K562 (cell line): ENCODE results near the gene TF. TPM values are rescaled to one million over a fixed set of nuclear protein-coding genes. Genes with fewer than 3 reads are reported as not detected.

ENCODE experiments used
- ATAC-seq: fragments of 200-7000 bp; cut with Tn5 transposase; 3 replicates; pipeline ENCODE4 v1.9.1; 2020; ENCODE audit warnings: moderate library complexity
- BruUV-seq: library from RNA; stranded (reverse); fragments of 400-500 nt; replicated peaks from 2 replicates; lab custom pipeline; 2021; lab: Mats Ljungman, UMichigan
- CTCF ChIA-PET: fragments of 300-600 bp; formaldehyde crosslinking; extraction: SDS; loops from one replicate; lab custom pipeline; 2021; ENCODE audit warnings: low intra/inter-chr PET ratio; lab: Yijun Ruan, JAX
- POLR2A ChIA-PET: fragments of 300-600, 350-650 bp; sonication (Branson Sonifier 250); formaldehyde crosslinking; extraction: SDS; loops from one replicate; lab custom pipeline; 2021; ENCODE audit warnings: antibody characterized with exemption, inconsistent platforms; lab: Yijun Ruan, JAX
- DNase-seq, 4 experiments: peaks; one replicate each; pipeline versions ENCODE4 v3.0.0 to v3.0.0-alpha.2; 2011 to 2018; ENCODE audit warnings: low spot score in 3 of 4, mixed read lengths in 3 of 4; ENCODE audit errors: extremely low read depth in 1 of 4
- FAIRE-seq: peaks from 2 replicates; lab custom pipeline; 2011; peaks lifted over from hg19 to GRCh38; lab: Jason Lieb, UNC
- H2AFZ ChIP-seq: 2 replicates; pipeline ENCODE4 v1.6.0; 2011; ENCODE audit warnings: low read depth, low read length, control low read depth, inconsistent platforms
- H3K27ac ChIP-seq: fragments of 200-600 bp; 3 replicates; pipeline ENCODE4 v1.8.0; 2011; ENCODE audit warnings: low read depth, mild to moderate bottlenecking, control low read depth, inconsistent platforms, low read length, moderate library complexity, mixed read lengths; ENCODE audit errors: extremely low read depth
- H3K27me3 ChIP-seq, 2 experiments: fragments of 300-600 bp in 1 of 2; 2 replicates in 1 of 2; 3 replicates in 1 of 2; pipeline versions ENCODE4 v1.6.0 to v1.8.0; 2011; ENCODE audit warnings: inconsistent platforms in 2 of 2, low read length in 2 of 2, mild to moderate bottlenecking in 1 of 2, mixed read lengths in 1 of 2, moderate library complexity in 1 of 2; ENCODE audit not compliant: control insufficient read depth in 2 of 2, insufficient read depth in 2 of 2
- H3K36me3 ChIP-seq: fragments of 300-600 bp; 3 replicates; pipeline ENCODE4 v1.8.0; 2011; ENCODE audit warnings: mild to moderate bottlenecking, low read length, inconsistent platforms; ENCODE audit not compliant: control insufficient read depth, insufficient read depth
- H3K4me1 ChIP-seq, 2 experiments: fragments of 200-600 bp in 1 of 2; replicated peaks in 1 of 2; 2 replicates in 1 of 2; 3 replicates in 1 of 2; pipeline versions ENCODE4 v1.5.1 to v1.8.0; 2011; ENCODE audit warnings: inconsistent platforms in 2 of 2, low read length in 2 of 2, mild to moderate bottlenecking in 1 of 2, mixed read lengths in 1 of 2, moderate library complexity in 1 of 2; ENCODE audit not compliant: control insufficient read depth in 2 of 2, insufficient read depth in 2 of 2
- H3K4me2 ChIP-seq: 2 replicates; pipeline ENCODE4 v1.6.1; 2011; ENCODE audit warnings: low read length, control low read depth, inconsistent platforms, mixed read lengths; ENCODE audit not compliant: insufficient read depth
- H3K4me3 ChIP-seq: fragments of 200-600 bp; sonication (generic), shearing (Covaris generic); 2 replicates; pipeline ENCODE4 v1.5.1; 2016; ENCODE audit warnings: control low read depth, inconsistent platforms
- H3K79me2 ChIP-seq: fragments of 200-600 bp; 3 replicates; pipeline ENCODE4 v1.8.0; 2011; ENCODE audit warnings: low read length, inconsistent platforms; ENCODE audit not compliant: control insufficient read depth, insufficient read depth
- H3K9ac ChIP-seq, 2 experiments: 2 replicates each; pipeline versions ENCODE4 v1.6.0 to v1.6.1; 2011; ENCODE audit warnings: low read depth in 2 of 2, low read length in 2 of 2, control low read depth in 1 of 2, inconsistent platforms in 1 of 2, mild to moderate bottlenecking in 1 of 2, mixed read lengths in 1 of 2; ENCODE audit not compliant: insufficient read depth in 1 of 2
- H3K9me1 ChIP-seq: one replicate; pipeline ENCODE4 v1.6.0; 2011; ENCODE audit warnings: inconsistent platforms, mild to moderate bottlenecking, low read length, moderate library complexity; ENCODE audit not compliant: control insufficient read depth, insufficient read depth
- H3K9me3 ChIP-seq: replicated peaks from 2 replicates; pipeline ENCODE4 v1.5.1; 2011; ENCODE audit warnings: low read depth, low read length, inconsistent platforms; ENCODE audit not compliant: control insufficient read depth, insufficient read depth
- H4K20me1 ChIP-seq: replicated peaks from 2 replicates; pipeline ENCODE4 v1.6.1; 2011; ENCODE audit warnings: low read length, inconsistent platforms, mixed read lengths; ENCODE audit not compliant: control insufficient read depth, insufficient read depth
- CCNT2 ChIP-seq: IDR thresholded peaks from 2 replicates; pipeline ENCODE4 v1.6.1; 2011; ENCODE audit warnings: borderline replicate concordance, low read depth, mild to moderate bottlenecking, moderate library complexity, mixed read lengths, low read length; ENCODE audit not compliant: insufficient read length; ENCODE audit errors: extremely low read depth
- DPF2 ChIP-seq: fragments of 450-650 bp; IDR thresholded peaks from 2 replicates; pipeline ENCODE4 v1.6.1; 2016
- FOS ChIP-seq: IDR thresholded peaks from 3 replicates; pipeline ENCODE4 v1.6.1; 2011; ENCODE audit not compliant: insufficient read length; ENCODE audit errors: extremely low read depth
- FOSL1 ChIP-seq: fragments of 200-800 bp; sonication (Bioruptor generic); conservative IDR thresholded peaks from 2 replicates; pipeline ENCODE4 v1.6.1; 2016; ENCODE audit warnings: missing genetic modification characterization, missing compliant biosample characterization
- KDM2B ChIP-seq: fragments of 250-450 bp; sonication (Bioruptor Pico); IDR thresholded peaks from 2 replicates; pipeline ENCODE4 v1.8.0; 2021; ENCODE audit warnings: mild to moderate bottlenecking, moderate library complexity
- MCM5 ChIP-seq: fragments of 450-650 bp; IDR thresholded peaks from 2 replicates; pipeline ENCODE4 v1.6.1; 2016; ENCODE audit warnings: low read depth
- NCOR1 ChIP-seq: fragments of 450-650 bp; IDR thresholded peaks from 2 replicates; pipeline ENCODE4 v1.6.1; 2016; ENCODE audit warnings: mild to moderate bottlenecking, moderate library complexity
- NR2F6 ChIP-seq: fragments of 450-650 bp; formaldehyde crosslinking; IDR thresholded peaks from 2 replicates; pipeline ENCODE4 v1.4.0; 2020; ENCODE audit warnings: mild to moderate bottlenecking
- NRF1 ChIP-seq, 2 experiments: fragments of 450-650 bp; IDR thresholded peaks in 1 of 2; conservative IDR thresholded peaks in 1 of 2; 2 replicates each; pipeline ENCODE4 v1.6.1; 2014; ENCODE audit warnings: mild to moderate bottlenecking in 2 of 2
- PHF21A ChIP-seq: fragments of 450-650 bp; IDR thresholded peaks from 2 replicates; pipeline ENCODE4 v1.6.1; 2017; ENCODE audit warnings: low read depth, borderline replicate concordance
- POLR2AphosphoS5 ChIP-seq: IDR thresholded peaks from 2 replicates; pipeline ENCODE4 v1.6.1; 2011; ENCODE audit warnings: mild to moderate bottlenecking, low read depth, low read length, moderate library complexity; ENCODE audit not compliant: control insufficient read depth, insufficient read depth
- TCF3 ChIP-seq: sonication (generic); formaldehyde crosslinking; IDR thresholded peaks from 2 replicates; pipeline ENCODE4 v1.4.0; 2020; ENCODE audit warnings: mild to moderate bottlenecking, missing genetic modification reagents
- U2AF1 ChIP-seq: fragments of 200-400 bp; formaldehyde crosslinking; optimal IDR thresholded peaks from 2 replicates; pipeline ENCODE3; 2017; ENCODE audit warnings: mild to moderate bottlenecking, low read depth, low read length, moderate library complexity
- YBX1 ChIP-seq: fragments of 450-650 bp; IDR thresholded peaks from 2 replicates; pipeline ENCODE4 v1.7.1; 2016; ENCODE audit warnings: mild to moderate bottlenecking
- ZNF77 ChIP-seq: fragments of 250-450 bp; sonication (Bioruptor Pico); IDR thresholded peaks from 2 replicates; pipeline ENCODE4 v1.5.0; 2020
- WGBS: fragments of 100-300 bp; shearing (Covaris generic); methylation state at CpG from one replicate; pipeline ENCODE4 v1.1.6; 2016; ENCODE audit warnings: low coverage, mixed read lengths; ENCODE audit not compliant: insufficient coverage; ENCODE audit errors: missing lambda C conversion rate; 5-methylcytosine and 5-hydroxymethylcytosine counted together
- in situ Hi-C: fragments of 300-500 bp; cut with MboI; formaldehyde crosslinking; loops from 4 replicates; pipeline ENCODE4 v1.15.0; 2018; ENCODE audit warnings: inconsistent platforms, mixed read lengths
- intact Hi-C: fragments of 100-400 bp; cut with micrococcal nuclease; formaldehyde crosslinking; loops from 2 replicates; pipeline ENCODE4 v1.14.2; 2022
- polyA plus RNA-seq, 8 experiments: library from polyadenylated mRNA; depleted of rRNA in 4 of 8; stranded (reverse) in 5 of 8; unstranded in 3 of 8; fragments of >200 nt; fragmentation: Nextera tagmentation in 2 of 8; fragmentation: Illumina TruSeq in 1 of 8; extraction: Ambion mirVana in 2 of 8; extraction: Trizol in 1 of 8; gene quantifications; 2 replicates each; pipeline versions ENCODE4 v1.2.1 to v1.2.3, GENCODE V29; 2011 to 2014; ENCODE audit warnings: inconsistent platforms in 1 of 8, missing spikeins in 1 of 8
- total RNA-seq, 7 experiments: library from RNA; depleted of rRNA in 6 of 7; stranded (reverse); fragments of >200 nt in 6 of 7; fragmentation: Illumina TruSeq in 2 of 7; extraction: Trizol in 2 of 7; gene quantifications; 2 replicates each; pipeline versions ENCODE4 v1.2.1 to v1.2.3, GENCODE V29; 2011 to 2021; ENCODE audit warnings: low replicate concordance in 1 of 7
- TF ChIP-seq, protein P1 (sequence below): fragments of 250-450 bp; sonication (Bioruptor Pico); IDR thresholded peaks from 2 replicates; pipeline ENCODE4 v1.5.1; 2021; ENCODE audit warnings: mild to moderate bottlenecking
- TF ChIP-seq, protein P2 (sequence below): sonication (generic); formaldehyde crosslinking; IDR thresholded peaks from 2 replicates; pipeline ENCODE4 v1.8.0; 2022; ENCODE audit warnings: mild to moderate bottlenecking, missing genetic modification reagents, borderline replicate concordance
- TF ChIP-seq, protein P3 (sequence below): sonication (generic); IDR thresholded peaks from 2 replicates; pipeline ENCODE4 v1.6.1; 2016
- TF ChIP-seq, protein P4 (sequence below): fragments of 450-650 bp; formaldehyde crosslinking; IDR thresholded peaks from 2 replicates; pipeline ENCODE4 v1.4.0; 2020; ENCODE audit warnings: mild to moderate bottlenecking, moderate library complexity

Gene TF
- total and polyA plus RNA-seq, 9 of the 15 experiments (the other 6 are each of a cell fraction or from before 2014, with no cell fraction given) = 0.09 to 9.2 (median 3.1) TPM

DNA sequence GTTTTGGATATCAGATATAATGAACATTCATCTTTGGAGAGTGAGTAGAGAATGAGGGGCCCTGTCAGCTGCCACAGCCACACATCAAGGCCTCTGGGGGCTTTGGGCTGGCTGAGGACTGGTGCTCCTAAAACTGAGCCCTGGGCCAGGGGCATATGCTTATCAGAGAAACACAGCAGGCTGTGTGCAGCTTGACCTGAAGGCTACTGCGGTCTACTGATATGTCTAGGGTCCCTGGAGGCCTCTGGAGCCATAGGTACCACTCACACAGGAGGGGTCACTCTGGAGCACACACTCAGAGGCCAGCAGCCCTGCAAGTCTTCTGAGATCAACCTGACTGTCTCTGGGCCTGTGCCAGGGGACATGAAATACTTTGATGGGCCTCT, 7.6 kb downstream of the TF start:
- H3K4me3 ChIP-seq = no peak overlapping the region
- BruUV-seq = no TSS peak
- H3K27ac ChIP-seq = no peak overlapping the region
- H3K27me3 ChIP-seq = peaks cover 0 to 12% of the 10 kb centered on the region in 2 experiments; a peak in 2 of 5 replicates
- H4K20me1 ChIP-seq = no peaks in the 10 kb centered on the region
- H3K9ac ChIP-seq = no peak overlapping the region; a peak in 1 of 4 replicates
- H3K9me1 ChIP-seq = peaks cover 4% of the 10 kb centered on the region
- 0% methylated on average over 1 of the region's 1 CpG for WGBS
- peak; percentile 95 for ATAC-seq
- H3K4me2 ChIP-seq = peak overlapping the region; percentile 21; the same call in 1 of the 2 replicates
- peak; percentile 87 for FAIRE-seq
- H3K36me3 ChIP-seq = no peaks in the 10 kb centered on the region
- POLR2A ChIA-PET = no interaction called here
- H3K4me1 ChIP-seq = peaks cover 23 to 28% of the 10 kb centered on the region in 2 experiments; a peak in 4 of 5 replicates
- intact Hi-C loops = no loop called here
- in situ Hi-C loops = no loop called here
- no peaks in the 10 kb centered on the region for H3K9me3 ChIP-seq
- no peak overlapping the region for H2AFZ ChIP-seq
- peak; percentile 53 to 89 (median 76) for DNase-seq
- no peaks in the 10 kb centered on the region for H3K79me2 ChIP-seq
- CTCF ChIA-PET = no interaction called here
- TF ChIP-seq NR2F6 (CRISPR knock-in tag) (no peak), YBX1 (no peak), KDM2B (CRISPR knock-in tag) (no peak), PHF21A (no peak), MCM5 (no peak), U2AF1 (no peak), POLR2AphosphoS5 (peak; percentile 87), CCNT2 (peak; percentile 94), FOSL1 (tag) (0 out of 2 replicates have a peak, but pooled peaks have one; percentile 22), FOS (no peak), NCOR1 (peak; percentile 96), DPF2 (peak; percentile 91), NRF1 (conservative IDR thresholded peaks at IDR 0.05 in 1 of 2, IDR thresholded peaks at IDR 0.05 in 1 of 2) (peak; percentile 37 to 41; a peak in 3 of 4 replicates), TCF3 (peak; percentile 99), ZNF77 (CRISPR knock-in tag) (no peak)
- TF ChIP-seq, protein P1, sequence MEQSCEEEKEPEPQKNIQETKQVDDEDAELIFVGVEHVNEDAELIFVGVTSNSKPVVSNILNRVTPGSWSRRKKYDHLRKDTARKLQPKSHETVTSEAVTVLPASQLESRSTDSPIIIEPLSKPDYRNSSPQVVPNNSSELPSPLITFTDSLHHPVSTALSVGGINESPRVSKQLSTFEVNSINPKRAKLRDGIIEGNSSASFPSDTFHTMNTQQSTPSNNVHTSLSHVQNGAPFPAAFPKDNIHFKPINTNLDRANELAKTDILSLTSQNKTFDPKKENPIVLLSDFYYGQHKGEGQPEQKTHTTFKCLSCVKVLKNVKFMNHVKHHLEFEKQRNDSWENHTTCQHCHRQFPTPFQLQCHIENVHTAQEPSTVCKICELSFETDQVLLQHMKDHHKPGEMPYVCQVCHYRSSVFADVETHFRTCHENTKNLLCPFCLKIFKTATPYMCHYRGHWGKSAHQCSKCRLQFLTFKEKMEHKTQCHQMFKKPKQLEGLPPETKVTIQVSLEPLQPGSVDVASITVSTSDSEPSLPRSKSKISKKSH (CRISPR knock-in tag) = no peak
- TF ChIP-seq, protein P2, sequence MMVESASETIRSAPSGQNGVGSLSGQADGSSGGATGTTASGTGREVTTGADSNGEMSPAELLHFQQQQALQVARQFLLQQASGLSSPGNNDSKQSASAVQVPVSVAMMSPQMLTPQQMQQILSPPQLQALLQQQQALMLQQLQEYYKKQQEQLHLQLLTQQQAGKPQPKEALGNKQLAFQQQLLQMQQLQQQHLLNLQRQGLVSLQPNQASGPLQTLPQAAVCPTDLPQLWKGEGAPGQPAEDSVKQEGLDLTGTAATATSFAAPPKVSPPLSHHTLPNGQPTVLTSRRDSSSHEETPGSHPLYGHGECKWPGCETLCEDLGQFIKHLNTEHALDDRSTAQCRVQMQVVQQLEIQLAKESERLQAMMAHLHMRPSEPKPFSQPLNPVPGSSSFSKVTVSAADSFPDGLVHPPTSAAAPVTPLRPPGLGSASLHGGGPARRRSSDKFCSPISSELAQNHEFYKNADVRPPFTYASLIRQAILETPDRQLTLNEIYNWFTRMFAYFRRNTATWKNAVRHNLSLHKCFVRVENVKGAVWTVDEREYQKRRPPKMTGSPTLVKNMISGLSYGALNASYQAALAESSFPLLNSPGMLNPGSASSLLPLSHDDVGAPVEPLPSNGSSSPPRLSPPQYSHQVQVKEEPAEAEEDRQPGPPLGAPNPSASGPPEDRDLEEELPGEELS (CRISPR knock-in tag) = no peak
- TF ChIP-seq, protein P3, sequence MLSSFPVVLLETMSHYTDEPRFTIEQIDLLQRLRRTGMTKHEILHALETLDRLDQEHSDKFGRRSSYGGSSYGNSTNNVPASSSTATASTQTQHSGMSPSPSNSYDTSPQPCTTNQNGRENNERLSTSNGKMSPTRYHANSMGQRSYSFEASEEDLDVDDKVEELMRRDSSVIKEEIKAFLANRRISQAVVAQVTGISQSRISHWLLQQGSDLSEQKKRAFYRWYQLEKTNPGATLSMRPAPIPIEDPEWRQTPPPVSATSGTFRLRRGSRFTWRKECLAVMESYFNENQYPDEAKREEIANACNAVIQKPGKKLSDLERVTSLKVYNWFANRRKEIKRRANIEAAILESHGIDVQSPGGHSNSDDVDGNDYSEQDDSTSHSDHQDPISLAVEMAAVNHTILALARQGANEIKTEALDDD = no peak
- TF ChIP-seq, protein P4, sequence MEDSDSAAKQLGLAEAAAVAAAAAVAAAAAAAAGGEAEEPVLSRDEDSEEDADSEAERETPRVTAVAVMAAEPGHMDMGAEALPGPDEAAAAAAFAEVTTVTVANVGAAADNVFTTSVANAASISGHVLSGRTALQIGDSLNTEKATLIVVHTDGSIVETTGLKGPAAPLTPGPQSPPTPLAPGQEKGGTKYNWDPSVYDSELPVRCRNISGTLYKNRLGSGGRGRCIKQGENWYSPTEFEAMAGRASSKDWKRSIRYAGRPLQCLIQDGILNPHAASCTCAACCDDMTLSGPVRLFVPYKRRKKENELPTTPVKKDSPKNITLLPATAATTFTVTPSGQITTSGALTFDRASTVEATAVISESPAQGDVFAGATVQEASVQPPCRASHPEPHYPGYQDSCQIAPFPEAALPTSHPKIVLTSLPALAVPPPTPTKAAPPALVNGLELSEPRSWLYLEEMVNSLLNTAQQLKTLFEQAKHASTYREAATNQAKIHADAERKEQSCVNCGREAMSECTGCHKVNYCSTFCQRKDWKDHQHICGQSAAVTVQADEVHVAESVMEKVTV (CRISPR knock-in tag) = no peak
